HL-60 (cell line): ENCODE data around the gene BRAF.
"Not testable (repeated sequence)": the region's sequence is repeated elsewhere in the genome, so short reads cannot be mapped to it uniquely, and the experiment has no call there.

Experiments
- DNase-seq, 2 experiments: peaks; one replicate each; pipeline ENCODE4 v3.0.0-alpha.2; 2010 to 2020; ENCODE audit warnings: low read depth in 1 of 2, low spot score in 1 of 2
- H3K27ac ChIP-seq: fragments of 250-450 bp; sonication (Bioruptor Pico); replicated peaks from 2 replicates; pipeline ENCODE4 v1.5.1; 2020; ENCODE audit warnings: mild to moderate bottlenecking, moderate library complexity
- H3K27me3 ChIP-seq: fragments of 250-450 bp; sonication (Bioruptor Pico); 2 replicates; pipeline ENCODE4 v1.5.1; 2021; ENCODE audit warnings: mild to moderate bottlenecking, moderate library complexity; ENCODE audit not compliant: insufficient read depth, poor library complexity, severe bottlenecking
- H3K4me3 ChIP-seq: replicated peaks from 2 replicates; pipeline ENCODE4 v1.5.1; 2011; ENCODE audit warnings: mild to moderate bottlenecking, control low read depth, low read length; ENCODE audit not compliant: insufficient read depth
- GABPA ChIP-seq: IDR thresholded peaks from 2 replicates; pipeline ENCODE4 v1.6.1; 2012; ENCODE audit warnings: low read depth
- POLR2AphosphoS5 ChIP-seq: IDR thresholded peaks from 2 replicates; pipeline ENCODE4 v1.6.1; 2012; ENCODE audit warnings: low read depth
- SPI1 ChIP-seq: IDR thresholded peaks from 2 replicates; pipeline ENCODE4 v1.6.1; 2012; ENCODE audit warnings: low read depth, mild to moderate bottlenecking, borderline replicate concordance
- TF ChIP-seq, protein P1 (sequence below): IDR thresholded peaks from one replicate; pipeline ENCODE4 v1.5.1; 2011; ENCODE audit warnings: low read length, control low read depth, inconsistent platforms; ENCODE audit not compliant: insufficient read depth
- TF ChIP-seq, protein P2 (sequence below): IDR thresholded peaks from 2 replicates; pipeline ENCODE4 v1.6.1; 2012; ENCODE audit warnings: low read depth; ENCODE audit not compliant: insufficient replicate concordance

Gene BRAF

GRCh38 chr7:140677496-140677895, 247.2 kb downstream of the BRAF start:
- H3K27ac ChIP-seq: no peak overlapping the region
- H3K4me3 ChIP-seq: no peak overlapping the region
- DNase-seq: no peak
- TF ChIP-seq POLR2AphosphoS5 (no peak), SPI1 (no peak), GABPA (no peak)
- TF ChIP-seq, protein P1, sequence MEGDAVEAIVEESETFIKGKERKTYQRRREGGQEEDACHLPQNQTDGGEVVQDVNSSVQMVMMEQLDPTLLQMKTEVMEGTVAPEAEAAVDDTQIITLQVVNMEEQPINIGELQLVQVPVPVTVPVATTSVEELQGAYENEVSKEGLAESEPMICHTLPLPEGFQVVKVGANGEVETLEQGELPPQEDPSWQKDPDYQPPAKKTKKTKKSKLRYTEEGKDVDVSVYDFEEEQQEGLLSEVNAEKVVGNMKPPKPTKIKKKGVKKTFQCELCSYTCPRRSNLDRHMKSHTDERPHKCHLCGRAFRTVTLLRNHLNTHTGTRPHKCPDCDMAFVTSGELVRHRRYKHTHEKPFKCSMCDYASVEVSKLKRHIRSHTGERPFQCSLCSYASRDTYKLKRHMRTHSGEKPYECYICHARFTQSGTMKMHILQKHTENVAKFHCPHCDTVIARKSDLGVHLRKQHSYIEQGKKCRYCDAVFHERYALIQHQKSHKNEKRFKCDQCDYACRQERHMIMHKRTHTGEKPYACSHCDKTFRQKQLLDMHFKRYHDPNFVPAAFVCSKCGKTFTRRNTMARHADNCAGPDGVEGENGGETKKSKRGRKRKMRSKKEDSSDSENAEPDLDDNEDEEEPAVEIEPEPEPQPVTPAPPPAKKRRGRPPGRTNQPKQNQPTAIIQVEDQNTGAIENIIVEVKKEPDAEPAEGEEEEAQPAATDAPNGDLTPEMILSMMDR: no peak
- TF ChIP-seq, protein P2, sequence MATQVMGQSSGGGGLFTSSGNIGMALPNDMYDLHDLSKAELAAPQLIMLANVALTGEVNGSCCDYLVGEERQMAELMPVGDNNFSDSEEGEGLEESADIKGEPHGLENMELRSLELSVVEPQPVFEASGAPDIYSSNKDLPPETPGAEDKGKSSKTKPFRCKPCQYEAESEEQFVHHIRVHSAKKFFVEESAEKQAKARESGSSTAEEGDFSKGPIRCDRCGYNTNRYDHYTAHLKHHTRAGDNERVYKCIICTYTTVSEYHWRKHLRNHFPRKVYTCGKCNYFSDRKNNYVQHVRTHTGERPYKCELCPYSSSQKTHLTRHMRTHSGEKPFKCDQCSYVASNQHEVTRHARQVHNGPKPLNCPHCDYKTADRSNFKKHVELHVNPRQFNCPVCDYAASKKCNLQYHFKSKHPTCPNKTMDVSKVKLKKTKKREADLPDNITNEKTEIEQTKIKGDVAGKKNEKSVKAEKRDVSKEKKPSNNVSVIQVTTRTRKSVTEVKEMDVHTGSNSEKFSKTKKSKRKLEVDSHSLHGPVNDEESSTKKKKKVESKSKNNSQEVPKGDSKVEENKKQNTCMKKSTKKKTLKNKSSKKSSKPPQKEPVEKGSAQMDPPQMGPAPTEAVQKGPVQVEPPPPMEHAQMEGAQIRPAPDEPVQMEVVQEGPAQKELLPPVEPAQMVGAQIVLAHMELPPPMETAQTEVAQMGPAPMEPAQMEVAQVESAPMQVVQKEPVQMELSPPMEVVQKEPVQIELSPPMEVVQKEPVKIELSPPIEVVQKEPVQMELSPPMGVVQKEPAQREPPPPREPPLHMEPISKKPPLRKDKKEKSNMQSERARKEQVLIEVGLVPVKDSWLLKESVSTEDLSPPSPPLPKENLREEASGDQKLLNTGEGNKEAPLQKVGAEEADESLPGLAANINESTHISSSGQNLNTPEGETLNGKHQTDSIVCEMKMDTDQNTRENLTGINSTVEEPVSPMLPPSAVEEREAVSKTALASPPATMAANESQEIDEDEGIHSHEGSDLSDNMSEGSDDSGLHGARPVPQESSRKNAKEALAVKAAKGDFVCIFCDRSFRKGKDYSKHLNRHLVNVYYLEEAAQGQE: no peak
- no peaks in the 10 kb centered on the region for H3K27me3 ChIP-seq

DNA sequence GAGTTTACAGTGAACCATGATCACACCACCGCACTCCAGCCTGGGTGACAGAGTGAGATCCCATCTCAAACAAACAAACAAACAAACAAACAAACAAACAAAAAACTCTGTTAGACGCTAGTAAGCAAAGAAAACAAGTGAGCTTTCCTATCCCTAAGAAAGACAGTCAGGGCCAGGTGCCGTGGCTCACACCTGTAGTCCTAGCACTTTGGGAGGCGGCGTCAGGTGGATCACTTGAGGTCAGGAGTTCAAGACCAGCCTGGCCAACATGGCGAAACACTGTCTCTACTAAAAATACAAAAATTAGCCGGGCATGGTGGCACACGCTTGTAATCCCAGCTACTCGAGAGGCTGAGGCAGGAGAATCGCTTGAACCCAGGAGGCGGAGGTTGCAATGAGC, 247.8 kb downstream of the BRAF start:
- H3K27ac ChIP-seq, H3K4me3 ChIP-seq, H3K27me3 ChIP-seq, DNase-seq: not testable (repeated sequence)

DNA sequence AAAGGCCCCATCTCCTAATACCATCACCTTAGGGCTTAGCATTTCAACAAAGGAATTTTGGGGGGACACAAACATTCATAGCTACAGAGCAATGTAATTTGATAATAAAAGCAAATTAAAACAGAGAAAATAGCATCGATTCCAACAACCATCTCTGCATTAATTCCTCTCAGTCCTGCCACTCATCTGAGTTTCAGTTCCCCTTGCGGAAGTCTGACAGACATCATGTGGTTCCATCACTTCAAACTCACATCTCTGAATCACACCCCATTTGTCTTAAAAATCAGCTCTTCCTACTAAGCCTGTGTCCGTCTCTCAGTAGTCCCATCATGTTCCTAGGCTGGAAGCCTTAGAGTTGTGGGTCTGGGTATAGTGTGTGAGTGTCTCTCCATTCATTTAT, 248.4 kb downstream of the BRAF start:
- Histone ChIP-seq H3K4me3 (no peak overlapping the region), H3K27ac (no peak overlapping the region), H3K27me3 (no peaks in the 10 kb centered on the region)
- TF ChIP-seq, protein P2: no peak
- TF ChIP-seq POLR2AphosphoS5: no peak
- TF ChIP-seq GABPA: no peak
- TF ChIP-seq SPI1: no peak
- TF ChIP-seq, protein P1: no peak
- DNase-seq: no peak

DNA sequence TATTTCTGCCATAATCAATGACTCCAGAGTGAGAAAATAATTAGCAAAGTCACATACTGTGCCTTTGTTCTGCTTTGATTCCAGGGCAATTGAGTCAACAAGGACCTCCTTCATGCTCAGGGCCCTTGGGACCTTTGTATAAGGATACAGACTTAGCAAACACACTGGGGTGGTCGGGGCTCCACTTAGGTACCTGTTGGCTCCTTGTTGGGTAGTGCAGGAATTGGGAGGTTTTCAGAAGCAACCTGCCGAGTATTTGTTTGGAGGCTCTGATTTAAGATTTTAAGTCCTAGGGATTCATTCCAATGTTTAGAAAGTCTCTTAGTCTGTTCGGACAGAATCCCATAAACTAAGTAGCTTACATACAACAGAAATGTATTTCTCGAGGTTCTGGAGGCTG, 249.0 kb downstream of the BRAF start:
- Histone ChIP-seq H3K27me3 (no peaks in the 10 kb centered on the region), H3K27ac (no peak overlapping the region), H3K4me3 (no peak overlapping the region)
- DNase-seq: no peak
- TF ChIP-seq, protein P2: no peak
- TF ChIP-seq GABPA (no peak), SPI1 (no peak), POLR2AphosphoS5 (no peak)
- TF ChIP-seq, protein P1: no peak
